Mesodermal cell (in vitro differentiated cells): Measurements from ENCODE around the gene COX6A1.
A peak's percentile ranks its signal among the peaks of the same experiment; 100 is the strongest.

Experiments used
- H3K27ac ChIP-seq: 2 replicates; pipeline ENCODE4 v1.7.0; 2013; ENCODE audit warnings: mild to moderate bottlenecking, low read depth, low read length, moderate library complexity; ENCODE audit not compliant: severe bottlenecking
- H3K36me3 ChIP-seq: 2 replicates; pipeline ENCODE4 v1.7.1; 2013; ENCODE audit warnings: mild to moderate bottlenecking, low read length, moderate library complexity; ENCODE audit not compliant: control insufficient read depth, insufficient read depth
- H3K4me1 ChIP-seq: one replicate; pipeline ENCODE4 v1.7.1; 2013; ENCODE audit warnings: mild to moderate bottlenecking, low read length; ENCODE audit not compliant: insufficient read depth, control insufficient read depth, poor library complexity, severe bottlenecking
- H3K4me3 ChIP-seq: 2 replicates; pipeline ENCODE4 v1.7.0; 2013; ENCODE audit warnings: low read length, control low read depth, mild to moderate bottlenecking; ENCODE audit not compliant: insufficient read depth, poor library complexity, severe bottlenecking; ENCODE audit errors: extremely low read depth
- H3K9me3 ChIP-seq: 2 replicates; pipeline ENCODE4 v1.7.1; 2013; ENCODE audit warnings: mild to moderate bottlenecking, low read length, moderate library complexity; ENCODE audit not compliant: control insufficient read depth
- WGBS, 2 experiments: methylation state at CpG; one replicate each; pipeline ENCODE4 v1.1.5; 2013; ENCODE audit warnings: missing lambda C conversion rate in 2 of 2; ENCODE audit not compliant: insufficient coverage in 2 of 2; 5-methylcytosine and 5-hydroxymethylcytosine counted together

Gene COX6A1

GRCh38 chr12:120406069-120406468 is 31.8 kb upstream of the COX6A1 start:
- Histone ChIP-seq H3K9me3 (no peaks in the 10 kb centered on the region), H3K27ac (no peak overlapping the region), H3K4me1 (no peaks in the 10 kb centered on the region), H3K4me3 (no peak overlapping the region), H3K36me3 (no peaks in the 10 kb centered on the region)
- 95 to 100% methylated on average over 3 of the region's 3 CpGs for WGBS, 2 experiments

- H3K9me3 ChIP-seq: no peaks in the 10 kb centered on the region
- no peak overlapping the region for H3K4me3 ChIP-seq
- WGBS, 2 experiments: 90 to 100% methylated on average over 1 to 2 of the region's 3 CpGs
- no peaks in the 10 kb centered on the region for H3K36me3 ChIP-seq
- no peak overlapping the region for H3K27ac ChIP-seq
- no peaks in the 10 kb centered on the region for H3K4me1 ChIP-seq
Observed at GRCh38 chr12:120406553-120406952, 31.4 kb upstream of the COX6A1 start.

- no peak overlapping the region for H3K4me3 ChIP-seq
- H3K36me3 ChIP-seq: no peaks in the 10 kb centered on the region
- H3K4me1 ChIP-seq: no peaks in the 10 kb centered on the region
- no peaks in the 10 kb centered on the region for H3K9me3 ChIP-seq
- 87 to 94% methylated on average over 7 to 8 of the region's 11 CpGs for WGBS, 2 experiments
- H3K27ac ChIP-seq: no peak overlapping the region
Observed at GRCh38 chr12:120408771-120409170, 29.1 kb upstream of the COX6A1 start.

GRCh38 chr12:120412421-120412820 is 25.5 kb upstream of the COX6A1 start:
- Histone ChIP-seq H3K9me3 (no peaks in the 10 kb centered on the region), H3K36me3 (no peaks in the 10 kb centered on the region), H3K4me1 (no peaks in the 10 kb centered on the region), H3K27ac (no peak overlapping the region), H3K4me3 (no peak overlapping the region)
- 79 to 84% methylated on average over 2 to 3 of the region's 7 CpGs for WGBS, 2 experiments

GRCh38 chr12:120413901-120414695 is 23.8 kb upstream of the COX6A1 start:
- H3K27ac ChIP-seq: peak overlapping the region; percentile 66
- no peaks in the 10 kb centered on the region for H3K9me3 ChIP-seq
- H3K36me3 ChIP-seq: no peaks in the 10 kb centered on the region
- no peaks in the 10 kb centered on the region for H3K4me1 ChIP-seq
- no peak overlapping the region for H3K4me3 ChIP-seq
- WGBS, 2 experiments: 31 to 36% methylated on average over 7 to 8 of the region's 13 CpGs

GRCh38 chr12:120416490-120417216 is 21.3 kb upstream of the COX6A1 start:
- H3K36me3 ChIP-seq: no peaks in the 10 kb centered on the region
- no peaks in the 10 kb centered on the region for H3K9me3 ChIP-seq
- H3K4me1 ChIP-seq: no peaks in the 10 kb centered on the region
- WGBS, 2 experiments: 92 to 95% methylated on average over 2 to 6 of the region's 7 CpGs
- no peak overlapping the region for H3K4me3 ChIP-seq
- H3K27ac ChIP-seq: no peak overlapping the region

GRCh38 chr12:120417917-120418580 is 19.9 kb upstream of the COX6A1 start:
- Histone ChIP-seq H3K27ac (no peak overlapping the region), H3K9me3 (no peaks in the 10 kb centered on the region), H3K4me1 (no peaks in the 10 kb centered on the region), H3K4me3 (no peak overlapping the region), H3K36me3 (no peaks in the 10 kb centered on the region)
- 93 to 100% methylated on average over 3 to 4 of the region's 4 CpGs for WGBS, 2 experiments

GRCh38 chr12:120421701-120422100 is 16.2 kb upstream of the COX6A1 start:
- no peaks in the 10 kb centered on the region for H3K9me3 ChIP-seq
- H3K36me3 ChIP-seq: no peaks in the 10 kb centered on the region
- no peak overlapping the region for H3K27ac ChIP-seq
- 83 to 92% methylated on average over 4 of the region's 4 CpGs for WGBS, 2 experiments
- no peak overlapping the region for H3K4me3 ChIP-seq
- H3K4me1 ChIP-seq: no peaks in the 10 kb centered on the region

GRCh38 chr12:120422892-120423456 is 14.9 kb upstream of the COX6A1 start:
- Histone ChIP-seq H3K4me1 (no peaks in the 10 kb centered on the region), H3K36me3 (no peaks in the 10 kb centered on the region), H3K27ac (no peak overlapping the region), H3K4me3 (no peak overlapping the region), H3K9me3 (no peaks in the 10 kb centered on the region)
- 98% methylated on average over 5 to 6 of the region's 7 CpGs for WGBS, 2 experiments

GRCh38 chr12:120425797-120426196 is 12.1 kb upstream of the COX6A1 start:
- WGBS, 2 experiments: 75% methylated on average over 2 of the region's 3 CpGs; no CpG with 5 or more reads in 1 of the 2 experiments
- H3K4me1 ChIP-seq: no peaks in the 10 kb centered on the region
- H3K36me3 ChIP-seq: no peaks in the 10 kb centered on the region
- no peaks in the 10 kb centered on the region for H3K9me3 ChIP-seq
- no peak overlapping the region for H3K27ac ChIP-seq
- H3K4me3 ChIP-seq: no peak overlapping the region
